GM23338 (cell line): ENCODE results near the gene KMT2C. TPM values are rescaled to one million over a fixed set of nuclear protein-coding genes. Genes with fewer than 3 reads are reported as not detected.

ENCODE experiments used
- ATAC-seq: fragments of 200-7000 bp; cut with Tn5 transposase; 3 replicates; pipeline ENCODE4 v1.9.1; 2020
- DNase-seq: peaks from one replicate; pipeline ENCODE4 v3.0.0-alpha.2; 2015; ENCODE audit warnings: low spot score
- H2AFZ ChIP-seq: fragments of 200-600 bp; sonication (generic); 2 replicates; pipeline ENCODE4 v1.8.0; 2016; ENCODE audit warnings: antibody characterized with exemption, mild to moderate bottlenecking, moderate library complexity
- H3F3A ChIP-seq: fragments of 200-600 bp; sonication (generic); replicated peaks from 2 replicates; pipeline ENCODE4 v1.8.0; 2017; ENCODE audit warnings: antibody characterized with exemption, mixed run types, low read depth
- H3K27ac ChIP-seq: fragments of 200-600 bp; sonication (generic); 2 replicates; pipeline ENCODE4 v1.6.1; 2016; ENCODE audit warnings: low read depth
- H3K27me3 ChIP-seq: fragments of 200-600 bp; sonication (generic); 2 replicates; pipeline ENCODE4 v1.8.0; 2016; ENCODE audit warnings: mild to moderate bottlenecking, mixed run types, moderate library complexity; ENCODE audit not compliant: insufficient read depth
- H3K36me3 ChIP-seq: fragments of 200-600 bp; sonication (generic); 2 replicates; pipeline ENCODE4 v1.8.0; 2016; ENCODE audit warnings: mild to moderate bottlenecking; ENCODE audit not compliant: insufficient read depth
- H3K4me1 ChIP-seq: fragments of 200-600 bp; sonication (generic); 2 replicates; pipeline ENCODE4 v1.8.0; 2016; ENCODE audit warnings: mild to moderate bottlenecking, moderate library complexity; ENCODE audit not compliant: insufficient read depth
- H3K4me2 ChIP-seq: fragments of 200-600 bp; sonication (generic); 2 replicates; pipeline ENCODE4 v1.7.1; 2017; ENCODE audit warnings: mixed run types
- H3K4me3 ChIP-seq: fragments of 200-600 bp; sonication (generic); 2 replicates; pipeline ENCODE4 v1.6.1; 2016; ENCODE audit warnings: mixed run types
- H3K79me2 ChIP-seq: fragments of 200-600 bp; sonication (generic); replicated peaks from 2 replicates; pipeline ENCODE4 v1.8.0; 2017; ENCODE audit warnings: mild to moderate bottlenecking; ENCODE audit not compliant: insufficient read depth
- H3K9me2 ChIP-seq: fragments of 200-600 bp; sonication (generic); 2 replicates; pipeline ENCODE4 v1.8.0; 2017; ENCODE audit not compliant: insufficient read depth
- H4K20me1 ChIP-seq: fragments of 200-600 bp; sonication (generic); replicated peaks from 2 replicates; pipeline ENCODE4 v1.8.0; 2017; ENCODE audit warnings: mild to moderate bottlenecking; ENCODE audit not compliant: insufficient read depth
- H3K27ac Mint-ChIP-seq: 2 replicates; pipeline ENCODE4 v1.8.0; 2020; ENCODE audit warnings: inconsistent platforms, mild to moderate bottlenecking, moderate library complexity, mixed read lengths
- H3K27me3 Mint-ChIP-seq: 3 replicates; pipeline ENCODE4 v1.8.0; 2022; ENCODE audit warnings: low read depth, mild to moderate bottlenecking, moderate library complexity, mixed read lengths, inconsistent platforms; ENCODE audit not compliant: insufficient read depth, poor library complexity
- H3K36me3 Mint-ChIP-seq: 3 replicates; pipeline ENCODE4 v1.8.0; 2021; ENCODE audit warnings: low read depth, mild to moderate bottlenecking, inconsistent platforms, moderate library complexity, mixed read lengths
- H3K4me1 Mint-ChIP-seq: 3 replicates; pipeline ENCODE4 v1.8.0; 2020; ENCODE audit warnings: mild to moderate bottlenecking, inconsistent platforms, mixed read lengths
- H3K4me3 Mint-ChIP-seq: 3 replicates; pipeline ENCODE4 v1.8.0; 2021; ENCODE audit warnings: moderate library complexity, mild to moderate bottlenecking, inconsistent platforms, mixed read lengths
- H3K9me3 Mint-ChIP-seq: 3 replicates; pipeline ENCODE4 v1.8.0; 2020; ENCODE audit warnings: moderate library complexity, mild to moderate bottlenecking, inconsistent platforms, mixed read lengths
- CREB1 ChIP-seq: fragments of 250-450 bp; sonication (Bioruptor Pico); IDR thresholded peaks from 2 replicates; pipeline ENCODE4 v1.5.0; 2020; ENCODE audit warnings: low read depth, mild to moderate bottlenecking, moderate library complexity
- CTCF ChIP-seq, 2 experiments: fragments of 200-600 bp in 1 of 2; sonication (generic) in 1 of 2; conservative IDR thresholded peaks; 2 replicates each; pipeline versions ENCODE4 v1.5.1 to v1.6.1; 2016 to 2017; ENCODE audit warnings: antibody characterized with exemption in 2 of 2, low read depth in 2 of 2, mild to moderate bottlenecking in 2 of 2, moderate library complexity in 1 of 2
- ETS1 ChIP-seq: IDR thresholded peaks from 2 replicates; pipeline ENCODE4 v1.6.1; 2016; ENCODE audit warnings: antibody characterized with exemption
- EZH2 ChIP-seq: fragments of 200-600 bp; sonication (generic); IDR thresholded peaks from one replicate; pipeline ENCODE4 v1.8.0; 2017; ENCODE audit warnings: antibody characterized with exemption, mild to moderate bottlenecking, low read depth; ENCODE audit not compliant: unreplicated experiment
- EZH2phosphoT487 ChIP-seq: fragments of 200-600 bp; sonication (generic); IDR thresholded peaks from one replicate; pipeline ENCODE4 v1.8.1; 2018; ENCODE audit warnings: antibody characterized with exemption; ENCODE audit not compliant: unreplicated experiment
- JUNB ChIP-seq: IDR thresholded peaks from one replicate; pipeline ENCODE4 v1.6.1; 2016; ENCODE audit warnings: antibody characterized with exemption; ENCODE audit not compliant: unreplicated experiment
- NANOG ChIP-seq: IDR thresholded peaks from 2 replicates; pipeline ENCODE4 v1.6.1; 2016; ENCODE audit warnings: antibody characterized with exemption, borderline replicate concordance
- POLR2AphosphoS5 ChIP-seq: IDR thresholded peaks from 2 replicates; pipeline ENCODE4 v1.6.1; 2016; ENCODE audit warnings: antibody characterized with exemption, low read depth
- REST ChIP-seq: IDR thresholded peaks from one replicate; pipeline ENCODE4 v1.6.1; 2018; ENCODE audit warnings: antibody characterized with exemption; ENCODE audit not compliant: unreplicated experiment
- STAT1 ChIP-seq: IDR thresholded peaks from one replicate; pipeline ENCODE4 v1.6.1; 2016; ENCODE audit warnings: antibody characterized with exemption; ENCODE audit not compliant: unreplicated experiment
- ZNF114 ChIP-seq: fragments of 250-450 bp; sonication (Bioruptor Pico); IDR thresholded peaks from 2 replicates; pipeline ENCODE4 v1.5.0; 2020; ENCODE audit warnings: mild to moderate bottlenecking, moderate library complexity
- ZNF331 ChIP-seq: fragments of 250-450 bp; sonication (Bioruptor Pico); IDR thresholded peaks from 2 replicates; pipeline ENCODE4 v1.5.0; 2020; ENCODE audit warnings: low read depth, mild to moderate bottlenecking, moderate library complexity
- ZNF462 ChIP-seq: fragments of 250-450 bp; sonication (Bioruptor Pico); IDR thresholded peaks from 2 replicates; pipeline ENCODE4 v1.5.0; 2020; ENCODE audit warnings: mild to moderate bottlenecking, moderate library complexity
- polyA plus RNA-seq: library from polyadenylated mRNA; unstranded; fragments of >200 nt; fragmentation: Nextera tagmentation; extraction: Ambion mirVana; gene quantifications from 2 replicates; pipeline ENCODE4 v1.2.1, GENCODE V29; 2016
- total RNA-seq: library from RNA; depleted of rRNA; stranded (reverse); fragments of >200 nt; shearing (Covaris generic); gene quantifications from 2 replicates; pipeline ENCODE4 v1.2.3, GENCODE V29; 2014

Gene KMT2C
- total and polyA plus RNA-seq, 2 experiments from 2014 or later = 11.4 to 39.0 TPM

GRCh38 chr7:152085131-152085530, 350.7 kb downstream of the KMT2C start:
- Histone ChIP-seq H3K27ac (no peak overlapping the region), H3F3A (no peaks in the 10 kb centered on the region), H3K4me2 (no peak overlapping the region), H4K20me1 (no peaks in the 10 kb centered on the region), H3K27me3 (no peaks in the 10 kb centered on the region), H3K4me3 (no peak overlapping the region), H3K36me3 (peaks cover 8% of the 10 kb centered on the region), H3K79me2 (0 out of 2 replicates have a peak, but pooled peaks cover 6% of the 10 kb centered on the region), H3K9me2 (no peaks in the 10 kb centered on the region), H2AFZ (no peak overlapping the region), H3K4me1 (no peaks in the 10 kb centered on the region)
- DNase-seq (no peak), ATAC-seq (no peak)
- no peak overlapping the region for H3K4me3 Mint-ChIP-seq
- no peak overlapping the region for H3K27ac Mint-ChIP-seq
- H3K27me3 Mint-ChIP-seq = peaks cover 3% of the 10 kb centered on the region
- H3K36me3 Mint-ChIP-seq = peaks cover 27% of the 10 kb centered on the region
- peaks cover 25% of the 10 kb centered on the region for H3K9me3 Mint-ChIP-seq
- H3K4me1 Mint-ChIP-seq = peaks cover 20% of the 10 kb centered on the region
- no peak for TF ChIP-seq REST
- no peak for TF ChIP-seq STAT1
- no peak for TF ChIP-seq JUNB
- TF ChIP-seq POLR2AphosphoS5 = no peak
- no peak for TF ChIP-seq CTCF (conservative IDR thresholded peaks at IDR 0.05; ENCODE audit: low read depth in 2 of 2)
- no peak for TF ChIP-seq ZNF462 (CRISPR knock-in tag)
- TF ChIP-seq ETS1 = no peak
- TF ChIP-seq ZNF114 = no peak
- TF ChIP-seq CREB1 (CRISPR knock-in tag) = no peak
- no peak for TF ChIP-seq ZNF331
- no peak for TF ChIP-seq EZH2
- no peak for TF ChIP-seq EZH2phosphoT487
- no peak for TF ChIP-seq NANOG
